ENCODE results near the gene ATP9B.

ATP9B gene

DNA sequence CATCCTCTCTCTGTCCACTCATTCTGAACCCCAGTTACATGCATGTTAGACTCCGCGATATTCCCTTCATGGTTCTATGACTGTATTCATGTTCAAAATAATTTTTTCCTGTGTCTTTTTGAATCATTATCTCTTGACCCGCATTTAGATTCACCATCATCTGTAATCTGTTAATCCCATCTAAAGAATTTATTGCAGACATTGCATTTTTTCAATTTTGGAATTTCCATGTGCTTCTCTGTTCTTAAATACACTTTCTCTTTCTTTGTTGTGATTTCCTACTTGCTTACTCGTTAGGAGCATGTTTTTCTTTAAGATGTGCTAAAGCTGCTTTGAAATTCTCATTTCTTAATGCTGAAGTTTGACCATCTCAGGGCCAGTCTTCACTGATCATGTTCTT, 122.2 kb downstream of the ATP9B start:
- no peak for TF ChIP-seq ZNF274 (IDR thresholded peaks at IDR 0.05; ENCODE audit: low read depth, low read length)

DNA sequence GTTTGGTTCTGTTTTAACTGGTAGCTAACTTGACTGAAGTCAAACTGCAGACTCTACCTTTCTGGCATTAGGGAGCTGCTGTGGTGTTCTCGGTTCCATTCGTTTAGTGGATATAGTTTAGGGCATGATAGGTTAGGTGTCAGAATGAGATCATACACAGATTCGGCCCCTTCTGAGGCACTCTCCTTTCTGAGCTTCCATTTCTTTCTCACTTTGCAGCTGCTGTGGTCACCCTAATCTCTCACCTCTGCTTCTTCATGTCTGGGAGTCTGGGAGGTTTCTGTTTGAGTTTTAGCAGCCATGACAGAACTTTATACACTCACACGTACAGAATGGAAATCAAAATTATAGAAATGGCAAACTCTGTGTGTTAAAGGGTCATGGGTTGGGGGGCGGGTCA, 122.8 kb downstream of the ATP9B start:
- TF ChIP-seq ZNF274 (IDR thresholded peaks at IDR 0.05; ENCODE audit: low read depth, low read length): no peak

More for the DNA sequence above, 122.2 kb downstream of the ATP9B start:
- H3K4me3 ChIP-seq (ENCODE audit: low read length): no peak overlapping the region

DNA sequence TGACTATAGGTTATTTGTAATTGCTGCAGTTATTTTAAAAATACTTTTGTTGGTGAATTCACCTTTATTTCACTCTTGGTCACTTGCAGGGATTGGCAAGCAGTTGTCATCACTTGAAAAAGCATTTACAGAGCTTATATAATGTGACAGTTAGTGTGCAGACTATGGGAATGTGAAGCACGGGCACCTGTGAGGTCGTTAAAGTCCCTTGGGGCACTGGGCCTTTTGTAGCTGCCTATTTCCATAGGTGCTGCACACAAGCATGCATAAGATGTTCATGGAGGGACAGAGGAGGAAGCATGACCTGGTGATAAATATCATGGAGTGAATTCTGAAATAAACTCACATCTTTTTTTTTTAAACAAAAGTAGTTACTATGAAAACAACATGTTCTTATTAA, 124.6 kb downstream of the ATP9B start:
- no peak for TF ChIP-seq ZNF274 (IDR thresholded peaks at IDR 0.05; ENCODE audit: low read depth, low read length)
- no peak overlapping the region for H3K4me3 ChIP-seq (ENCODE audit: low read length)

More for the DNA sequence above, 122.8 kb downstream of the ATP9B start:
- H3K4me3 ChIP-seq (ENCODE audit: low read length): no peak overlapping the region

DNA sequence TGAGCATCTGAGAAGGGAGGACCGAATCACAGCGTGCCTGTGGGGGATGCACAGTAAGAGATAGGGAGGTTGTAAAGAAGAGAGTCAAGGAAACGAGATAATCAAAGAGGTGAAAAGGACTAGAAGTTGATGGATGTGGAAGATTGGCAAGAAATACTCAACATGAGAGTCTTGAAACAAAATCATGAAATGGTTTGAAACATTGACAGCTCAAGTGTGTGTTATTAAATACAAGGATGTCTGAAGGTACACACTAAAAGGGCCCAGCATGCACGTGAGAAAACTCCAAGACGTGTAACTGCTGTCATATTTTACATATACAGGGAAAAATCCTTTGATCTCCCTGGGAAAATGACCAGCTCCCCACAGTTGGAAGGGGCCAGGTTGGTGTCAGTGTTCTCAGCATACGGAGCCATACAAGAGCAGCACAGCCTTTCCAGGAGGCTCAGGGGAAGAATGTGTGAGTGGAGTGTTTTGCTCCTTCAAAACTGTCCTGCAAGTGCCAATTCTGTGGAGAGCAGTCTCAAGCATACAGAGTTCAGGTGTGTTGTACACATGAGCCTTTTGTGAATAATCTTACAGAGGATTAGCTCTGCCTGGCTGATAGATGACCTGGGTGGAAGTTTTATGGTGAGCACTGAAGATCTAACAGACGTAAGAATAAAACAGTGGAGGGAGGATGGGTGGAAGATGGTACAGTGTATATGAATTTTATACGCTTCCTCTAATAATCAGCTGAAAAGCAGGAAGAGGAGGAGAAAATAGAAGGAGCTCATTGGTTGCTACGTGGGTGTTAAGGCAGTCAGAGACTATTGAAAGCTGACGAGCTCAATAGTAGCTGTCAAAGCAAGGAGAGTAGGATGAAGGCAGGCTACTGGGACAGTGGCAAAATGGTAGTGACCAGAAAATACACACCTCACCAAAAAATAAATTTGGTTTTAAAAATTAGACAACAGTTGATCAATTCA, 126.8 kb downstream of the ATP9B start:
- H3K4me3 ChIP-seq (ENCODE audit: low read length): no peak overlapping the region
- no peak for TF ChIP-seq ZNF274 (IDR thresholded peaks at IDR 0.05; ENCODE audit: low read depth, low read length)

DNA sequence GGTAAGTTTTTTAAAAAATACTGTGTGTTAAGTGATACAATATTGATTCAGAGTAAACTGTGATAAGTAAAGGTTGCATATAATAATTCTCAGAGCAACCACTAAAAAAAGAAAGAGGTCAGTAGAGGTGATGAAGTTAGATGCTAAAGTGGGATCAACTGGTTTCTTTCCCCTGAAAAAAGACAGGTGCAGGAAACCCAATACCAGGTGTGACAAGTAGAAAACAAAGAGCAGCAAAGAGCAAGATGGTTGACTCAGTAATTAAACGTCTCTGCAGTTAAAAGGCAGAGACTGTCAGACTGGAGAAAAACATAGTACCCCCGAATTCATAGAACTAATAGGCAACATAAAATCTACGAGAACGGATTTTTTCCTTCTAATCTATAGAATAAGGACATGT, 128.3 kb downstream of the ATP9B start:
- H3K4me3 ChIP-seq (ENCODE audit: low read length): no peak overlapping the region
- TF ChIP-seq ZNF274 (IDR thresholded peaks at IDR 0.05; ENCODE audit: low read depth, low read length): no peak

DNA sequence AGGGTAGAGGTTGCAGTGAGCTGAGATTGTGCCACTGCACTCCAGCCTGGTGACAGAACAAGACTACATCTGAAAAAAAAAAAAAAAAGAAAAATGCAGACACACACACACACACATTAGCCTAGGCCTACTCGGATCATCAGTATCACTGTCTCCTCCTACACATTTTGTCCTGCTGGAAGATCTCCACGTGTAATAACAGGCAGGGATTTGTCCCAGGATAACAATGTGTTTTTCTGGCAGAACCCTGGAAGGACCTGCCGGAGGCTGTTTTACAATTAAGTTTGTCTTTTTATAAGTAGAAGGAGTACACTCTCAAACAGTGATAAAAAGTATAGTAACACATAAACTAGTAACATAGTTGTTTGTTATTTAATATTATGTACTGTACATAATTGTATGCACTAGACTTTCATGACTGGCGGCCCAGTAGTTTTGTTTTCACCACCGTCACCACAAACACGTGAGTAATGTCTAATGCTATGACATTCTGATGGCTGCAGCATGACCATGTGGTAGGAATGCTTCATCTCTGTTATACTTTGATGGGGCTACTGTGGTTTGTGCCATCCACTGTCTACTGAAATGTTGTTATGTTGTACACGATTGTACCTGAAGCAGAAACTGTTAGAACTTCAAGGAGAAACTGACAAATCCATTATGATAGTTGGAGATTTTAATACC, 130.6 kb downstream of the ATP9B start:
- no peak overlapping the region for H3K4me3 ChIP-seq (ENCODE audit: low read length)
- TF ChIP-seq ZNF274 (IDR thresholded peaks at IDR 0.05; ENCODE audit: low read depth, low read length): no peak

DNA sequence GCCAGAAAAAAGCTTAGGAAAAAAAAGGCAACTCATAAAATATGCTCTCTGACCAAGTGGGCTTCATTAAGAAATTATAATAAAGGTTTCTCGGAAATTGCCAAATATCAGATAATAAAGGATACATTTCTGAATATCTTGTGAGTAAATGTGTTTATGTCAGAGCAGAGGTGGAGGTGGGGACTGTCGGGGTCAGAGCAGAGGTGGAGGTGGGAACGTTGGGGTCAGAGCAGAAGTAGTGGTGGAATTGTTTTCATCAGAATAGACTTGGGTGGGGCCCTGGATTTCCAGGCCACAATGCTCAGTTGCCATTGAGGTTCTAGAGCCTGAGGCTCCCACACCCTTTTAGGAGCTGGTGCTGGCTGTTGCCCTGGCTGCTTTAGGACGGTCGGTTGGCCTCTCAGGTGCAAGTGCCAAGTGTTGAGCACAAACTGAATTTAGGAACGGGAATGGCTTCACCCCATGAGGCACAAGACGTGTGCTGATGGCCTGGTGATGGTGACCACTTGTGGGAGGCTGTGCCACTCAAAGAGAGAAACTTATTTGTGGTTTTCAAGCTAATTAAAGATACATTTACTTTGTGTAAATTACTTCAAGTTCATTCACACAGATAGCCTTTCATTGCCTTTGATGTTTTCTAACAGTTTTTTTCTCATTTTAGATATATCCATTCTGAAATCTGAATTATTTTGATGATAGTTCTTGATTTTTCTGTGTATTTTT, 131.5 kb downstream of the ATP9B start:
- H3K4me3 ChIP-seq (ENCODE audit: low read length): no peak overlapping the region
- no peak for TF ChIP-seq ZNF274 (IDR thresholded peaks at IDR 0.05; ENCODE audit: low read depth, low read length)

DNA sequence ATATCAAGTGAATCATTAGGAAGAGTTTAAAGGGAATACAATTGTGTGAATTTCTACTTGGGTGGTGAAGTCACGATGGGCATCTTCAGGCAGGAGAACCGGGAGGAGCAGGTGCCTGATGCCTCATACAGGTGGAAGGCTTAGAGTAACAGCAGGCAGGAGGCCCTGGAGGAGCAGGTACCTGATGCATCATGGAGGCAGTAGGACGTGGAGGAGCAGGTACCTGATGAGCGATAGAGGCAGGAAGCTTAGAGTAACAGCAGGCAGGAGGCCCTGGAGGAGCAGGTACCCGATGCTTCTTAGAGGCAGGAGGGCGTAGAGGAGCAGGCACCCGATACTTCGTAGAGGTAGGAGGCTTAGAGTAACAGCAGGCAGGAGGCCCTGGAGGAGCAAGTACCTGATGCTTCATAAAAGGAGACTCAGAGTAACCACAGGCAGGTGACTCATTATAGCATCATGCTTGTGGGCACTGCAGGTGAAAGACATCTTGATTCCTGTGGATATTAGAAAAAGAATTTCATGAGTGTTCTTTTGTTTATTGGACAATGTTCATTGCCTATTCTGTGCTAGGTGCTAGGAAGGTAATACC, 133.9 kb downstream of the ATP9B start:
- H3K4me3 ChIP-seq (ENCODE audit: low read length): no peak overlapping the region
- no peak for TF ChIP-seq ZNF274 (IDR thresholded peaks at IDR 0.05; ENCODE audit: low read depth, low read length)

DNA sequence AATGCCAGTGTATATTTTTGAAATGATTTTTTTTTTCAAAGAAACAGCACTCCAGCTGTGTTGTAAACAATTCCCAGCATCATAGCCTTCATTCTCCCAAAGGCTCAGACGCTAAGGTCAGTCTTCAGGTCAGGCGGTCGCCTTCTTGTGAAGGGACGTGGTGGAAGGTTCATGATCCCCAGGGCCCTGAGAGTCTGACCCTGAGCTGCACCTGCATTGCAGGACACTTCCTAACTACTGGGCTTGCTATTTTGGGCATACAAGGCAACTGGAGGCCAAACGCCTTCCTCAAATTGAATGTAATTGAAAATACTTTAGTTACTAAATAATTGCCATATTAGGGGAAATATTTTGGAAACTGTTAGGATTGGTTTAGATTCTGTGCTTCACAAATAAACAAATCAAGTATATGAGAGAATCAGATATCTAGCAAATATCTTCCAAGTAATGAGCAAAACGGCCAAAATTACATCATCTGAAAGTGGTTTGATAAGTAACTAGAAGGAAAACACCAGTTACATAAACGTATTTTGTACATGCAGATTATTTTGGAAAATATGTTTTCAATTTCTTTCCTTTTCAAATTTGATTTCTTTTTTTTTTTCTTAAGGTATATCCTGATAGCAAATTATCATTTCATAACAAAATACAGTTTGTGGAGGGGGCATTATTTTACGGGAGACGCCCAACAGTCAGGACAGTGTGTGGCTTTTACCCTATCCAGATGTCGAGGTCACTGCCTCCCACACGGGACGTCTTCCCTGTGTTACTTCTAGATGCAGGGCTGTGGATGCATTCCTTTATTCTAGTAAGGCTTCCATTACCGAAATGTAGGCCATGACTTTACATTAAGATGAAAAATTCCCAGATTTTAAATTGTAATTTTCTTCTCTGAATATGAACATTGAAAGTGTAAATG, 136.0 kb downstream of the ATP9B start:
- H3K4me3 ChIP-seq (ENCODE audit: low read length): no peak overlapping the region
- TF ChIP-seq ZNF274 (IDR thresholded peaks at IDR 0.05; ENCODE audit: low read depth, low read length): no peak

DNA sequence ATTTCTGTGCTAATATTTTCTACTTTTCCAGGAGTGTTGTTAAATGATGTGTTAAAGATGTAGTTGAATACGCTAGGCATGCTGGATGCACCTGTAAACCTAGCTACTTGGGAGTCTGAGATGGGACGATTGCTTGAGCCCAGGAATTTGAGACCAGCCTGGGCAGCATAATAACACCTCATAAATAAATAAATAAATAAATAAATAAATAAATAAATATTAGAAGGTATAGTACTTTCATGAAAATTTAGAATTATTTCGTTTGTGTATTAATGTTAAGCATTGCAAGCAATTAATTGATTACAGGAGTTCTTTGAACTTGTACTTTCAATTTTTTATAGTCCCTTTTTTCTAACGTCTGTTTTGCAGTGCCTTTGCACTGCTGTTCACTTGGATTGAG, 137.2 kb downstream of the ATP9B start:
- H3K4me3 ChIP-seq (ENCODE audit: low read length): no peak overlapping the region
- TF ChIP-seq ZNF274 (IDR thresholded peaks at IDR 0.05; ENCODE audit: low read depth, low read length): no peak

DNA sequence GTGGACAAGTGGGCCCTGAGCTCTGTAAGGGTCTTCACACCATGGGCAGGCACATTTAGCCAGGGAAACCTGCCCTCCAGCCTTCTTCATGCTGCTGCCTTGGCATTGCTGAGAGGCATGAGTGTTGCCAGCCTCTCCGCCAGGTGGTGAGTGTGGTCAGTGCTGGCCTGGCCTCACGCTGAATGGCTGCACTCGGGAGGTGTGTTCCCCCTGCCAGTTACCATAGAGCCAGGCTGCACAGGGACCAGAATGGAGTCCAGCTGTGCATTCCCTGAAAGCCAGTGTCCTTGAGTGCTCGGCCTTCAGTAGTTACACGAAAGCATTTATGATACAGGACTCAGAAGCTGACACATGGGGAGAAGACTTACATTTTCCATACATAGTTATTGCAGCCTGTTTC, 139.7 kb downstream of the ATP9B start:
- TF ChIP-seq ZNF274 (IDR thresholded peaks at IDR 0.05; ENCODE audit: low read depth, low read length): no peak
- H3K4me3 ChIP-seq (ENCODE audit: low read length): no peak overlapping the region

DNA sequence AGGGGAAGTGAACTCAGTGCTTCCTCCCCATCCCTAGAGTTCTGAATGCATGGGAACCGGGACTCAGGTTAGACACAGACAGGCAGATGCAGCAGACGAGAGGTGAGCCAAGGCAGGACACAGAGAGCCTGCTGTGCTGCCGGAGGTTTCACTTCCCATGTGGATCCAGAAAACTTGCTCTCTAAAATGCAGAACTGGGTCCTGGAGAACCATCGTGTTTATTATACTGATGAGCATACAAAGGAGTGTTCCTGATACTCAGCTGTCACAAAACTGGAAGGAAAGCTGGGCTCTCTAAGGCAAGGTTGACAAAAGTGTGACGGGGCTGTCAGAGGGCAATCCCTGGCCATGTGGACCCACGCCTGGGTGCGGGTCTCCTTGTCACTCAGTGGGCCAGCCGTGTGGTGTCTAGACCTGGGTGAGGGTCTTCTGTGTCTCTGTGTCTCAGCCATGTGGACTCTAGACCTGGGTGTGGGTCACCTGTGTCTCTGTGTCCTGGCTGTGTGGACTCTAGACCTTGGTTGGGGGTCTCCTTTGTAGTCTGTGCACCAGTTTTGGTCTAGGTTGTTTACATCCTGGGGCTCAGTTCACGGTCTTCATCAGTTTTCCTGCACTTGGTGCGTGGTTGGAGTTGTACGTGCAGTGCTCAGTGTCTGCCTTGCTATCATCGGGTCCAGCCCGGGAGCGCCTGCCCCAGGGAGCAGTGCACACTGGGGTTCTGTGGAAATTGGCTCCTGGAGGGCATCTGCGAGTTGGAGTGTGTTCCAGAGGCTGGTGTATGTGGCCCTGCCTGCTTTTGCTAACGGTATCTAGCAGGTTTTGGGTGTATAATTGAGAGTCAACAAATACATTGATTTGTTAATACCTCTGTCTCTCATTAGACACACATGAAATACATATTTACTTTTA, 141.1 kb downstream of the ATP9B start:
- H3K4me3 ChIP-seq (ENCODE audit: low read length): no peak overlapping the region
- no peak for TF ChIP-seq ZNF274 (IDR thresholded peaks at IDR 0.05; ENCODE audit: low read depth, low read length)

Data from GM08714 (cell line).